NCI-H69 (cell line): ENCODE results near the gene FAM228B.
A peak's percentile ranks its signal among the peaks of the same experiment; 100 is the strongest.
"Not testable (repeated sequence)": the region's sequence is repeated elsewhere in the genome, so short reads cannot be mapped to it uniquely, and the experiment has no call there.

Source experiments
- DNase-seq: peaks from one replicate; lab custom pipeline; 2025; lab: John Stamatoyannopoulos, UW

The FAM228B gene

DNA sequence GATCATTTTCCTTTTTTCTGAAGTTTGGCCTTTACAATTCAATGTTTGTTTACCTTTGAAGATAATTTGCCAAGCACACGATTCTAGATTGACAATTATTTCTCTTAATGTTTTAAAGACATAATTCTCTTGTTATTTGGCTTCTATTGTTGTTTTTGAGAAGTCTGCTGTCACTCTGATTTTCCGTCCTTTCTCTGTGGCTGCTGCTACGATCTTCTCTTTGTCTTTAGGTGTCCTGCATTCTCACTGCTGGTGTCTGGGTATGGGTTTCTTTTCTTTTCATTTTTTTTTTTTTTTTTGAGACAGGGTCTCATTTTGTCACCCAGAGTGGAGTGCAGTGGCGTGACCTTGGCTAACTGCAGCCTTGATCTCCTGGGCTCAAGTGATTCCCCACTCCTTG, 36.4 kb downstream of the FAM228B start:
- no peak for DNase-seq

DNA sequence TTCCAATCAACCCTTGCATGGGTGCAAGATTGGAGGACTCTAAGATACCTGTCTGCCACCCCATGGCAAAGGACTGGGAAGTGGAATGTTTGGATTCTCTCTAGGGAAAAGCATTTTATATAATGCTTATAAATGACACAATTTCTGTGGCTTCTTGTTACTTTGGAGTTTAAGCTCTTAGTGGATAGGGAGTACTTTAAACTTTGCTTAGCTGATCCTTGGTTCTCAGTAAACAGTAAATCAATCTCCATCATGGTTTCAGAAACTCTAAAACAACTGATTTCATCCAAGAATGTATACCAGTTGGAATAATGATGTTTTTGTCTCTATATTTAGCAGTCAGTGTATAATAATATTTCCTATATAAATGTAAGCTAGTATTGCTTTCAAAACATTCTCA, 37.5 kb downstream of the FAM228B start:
- DNase-seq, result no peak

DNA sequence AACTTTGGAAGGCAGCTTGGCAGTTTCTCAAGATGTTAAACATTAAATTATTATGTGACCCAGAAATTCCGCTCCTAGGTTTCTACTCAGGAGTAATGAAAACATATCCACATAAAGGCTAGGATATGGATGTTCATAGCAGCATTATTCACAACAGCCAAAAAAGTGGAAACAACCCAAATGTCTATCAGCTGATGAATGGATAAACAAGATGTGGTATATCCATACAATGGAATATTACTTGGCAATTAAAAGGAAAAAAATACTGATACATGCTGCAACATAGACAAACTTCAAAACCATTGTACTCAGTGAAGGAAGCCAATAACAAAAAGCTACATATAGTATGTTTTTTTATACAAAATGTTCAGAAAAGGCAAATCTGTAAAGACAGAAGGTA, 39.2 kb downstream of the FAM228B start:
- no peak for DNase-seq

DNA sequence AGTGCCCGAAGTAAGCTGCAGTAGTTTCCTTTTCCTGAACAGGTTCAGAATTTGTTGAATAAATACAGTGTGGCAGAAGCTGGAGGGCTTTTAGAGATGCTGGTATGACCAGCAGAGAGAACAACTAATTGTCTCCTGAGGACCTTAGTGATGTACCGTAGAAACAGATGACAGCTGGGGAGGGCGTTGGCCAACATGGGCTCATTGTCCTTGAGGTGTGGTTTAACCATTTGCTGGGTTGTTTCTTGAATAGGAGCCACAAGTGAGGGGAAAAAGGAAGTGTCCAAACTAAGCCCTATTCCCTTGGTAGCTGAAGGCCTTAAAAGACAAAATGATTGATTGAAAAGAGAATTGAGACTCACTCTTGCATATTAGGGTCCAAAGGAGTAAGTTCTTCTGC, 39.9 kb downstream of the FAM228B start:
- peak; percentile 5 for DNase-seq

DNA sequence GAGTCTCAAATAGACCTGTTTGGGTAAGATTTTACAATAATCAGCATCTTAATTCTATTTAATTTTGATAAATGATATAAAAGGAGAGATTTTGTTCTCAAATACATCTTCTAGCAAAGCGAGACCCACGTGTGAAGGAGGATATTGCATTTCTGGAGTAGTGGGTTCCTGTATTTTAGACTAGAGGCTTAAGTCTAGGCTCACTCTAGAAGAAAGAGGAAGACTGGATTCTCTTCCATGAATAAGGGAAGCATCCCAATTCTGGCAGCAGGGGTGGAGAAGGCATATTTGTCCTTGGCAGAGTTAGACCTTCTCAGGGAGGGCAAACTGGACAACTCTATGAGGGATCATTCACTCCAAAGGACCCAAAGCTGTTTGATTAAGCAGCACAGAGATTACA, 40.3 kb downstream of the FAM228B start:
- no peak for DNase-seq

DNA sequence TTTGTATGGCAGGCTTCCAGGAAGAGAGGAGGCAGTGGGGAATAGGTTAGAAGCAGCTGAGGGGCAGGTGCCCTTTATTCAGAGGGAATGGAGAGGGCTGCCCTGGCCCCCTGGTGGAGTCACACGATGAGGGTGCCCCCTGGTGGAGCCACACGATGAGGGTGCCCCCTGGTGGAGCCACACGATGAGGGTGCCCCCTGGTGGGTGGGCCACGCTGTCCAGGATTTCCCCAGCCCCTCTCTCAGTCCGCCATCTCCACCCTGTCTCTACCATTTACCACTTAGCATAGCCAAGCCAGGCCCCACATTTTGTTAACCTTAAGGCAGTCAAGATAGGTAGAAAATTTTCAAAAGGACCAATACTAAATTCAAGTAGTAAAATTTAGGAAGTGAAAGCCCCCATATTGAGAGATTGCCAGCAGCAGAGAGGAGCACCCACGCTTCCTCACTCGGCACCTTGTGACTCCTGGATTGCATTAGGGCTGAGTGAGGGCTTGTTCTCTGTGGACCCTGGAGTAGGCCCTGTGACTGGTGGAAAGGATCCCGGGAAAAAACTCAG, 41.2 kb downstream of the FAM228B start:
- DNase-seq, result peak; percentile 20

DNA sequence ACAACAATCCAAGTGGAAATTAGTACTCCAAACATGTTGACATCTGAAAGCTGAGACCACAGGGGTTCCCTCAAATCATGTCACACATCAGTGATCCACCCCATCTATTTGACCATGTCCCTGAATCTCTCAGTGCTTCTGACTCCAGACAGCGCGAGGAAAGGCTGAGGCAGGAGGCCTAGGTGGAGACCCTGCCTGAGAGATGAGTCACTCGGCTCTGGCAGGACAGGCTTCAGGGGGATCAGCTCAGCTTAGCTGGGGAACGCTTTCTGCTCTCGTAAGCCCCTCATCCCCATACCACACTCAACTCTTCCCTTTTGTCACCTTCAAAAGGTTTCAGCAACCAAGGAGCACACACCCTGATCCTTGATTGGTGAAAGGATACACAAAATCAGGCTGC, 45.8 kb downstream of the FAM228B start:
- DNase-seq, result no peak

DNA sequence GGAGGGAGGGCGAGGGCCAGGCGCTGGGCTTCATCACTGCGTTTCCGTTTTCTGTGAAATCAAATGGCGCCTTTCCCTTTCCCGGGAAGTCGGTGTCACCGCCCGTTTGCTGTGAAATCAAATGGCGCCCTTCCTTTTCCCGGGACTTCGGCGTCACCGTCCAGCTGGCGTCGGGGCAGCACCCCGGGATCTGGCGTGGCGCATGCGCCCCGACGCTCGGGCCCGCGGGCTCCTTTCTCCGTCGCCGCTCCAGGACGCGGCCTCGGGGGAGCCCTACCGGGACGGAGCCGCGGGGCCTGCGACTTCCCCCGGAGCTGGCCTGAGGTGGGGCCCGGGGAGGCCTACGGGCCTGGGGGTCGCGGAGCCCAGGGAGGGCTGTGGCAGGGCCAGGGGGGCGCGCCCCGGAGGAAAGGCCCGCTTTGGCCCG, 51.6 kb downstream of the FAM228B start, which contains the start of gene FAM228A:
FAM228A (plus strand) TSS at position 203 of the 427 bp plus-strand sequence. CDS start 428 bp downstream, outside the sequence.
- DNase-seq, result no peak

DNA sequence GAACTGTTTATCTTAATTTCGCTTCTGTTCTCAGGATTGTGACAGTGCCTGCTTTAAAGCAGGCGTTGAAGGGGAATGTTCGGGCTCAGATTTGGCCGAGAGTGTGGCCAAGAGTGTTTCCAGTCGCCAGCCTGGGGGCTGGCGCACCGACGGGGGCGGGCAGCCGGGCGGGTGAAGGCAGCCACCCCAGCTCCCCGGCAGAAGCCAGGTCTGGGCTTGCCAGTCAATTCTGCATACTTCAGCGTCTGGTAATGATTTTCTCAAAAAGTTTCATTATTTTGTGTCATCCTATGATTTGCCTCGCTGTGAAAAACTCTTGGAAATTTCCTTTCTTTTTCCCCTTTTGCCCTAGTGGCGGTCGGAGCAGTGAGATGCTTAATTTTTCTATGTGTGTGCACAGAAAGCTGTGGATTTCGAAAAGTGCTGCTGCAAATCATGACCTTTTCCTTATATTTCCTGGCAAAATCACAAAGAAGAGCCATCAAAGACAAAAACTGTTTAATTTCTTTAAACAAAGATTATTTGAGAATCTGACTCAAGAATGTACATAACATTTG, 52.4 kb downstream of the FAM228B start:
- DNase-seq, result no peak

DNA sequence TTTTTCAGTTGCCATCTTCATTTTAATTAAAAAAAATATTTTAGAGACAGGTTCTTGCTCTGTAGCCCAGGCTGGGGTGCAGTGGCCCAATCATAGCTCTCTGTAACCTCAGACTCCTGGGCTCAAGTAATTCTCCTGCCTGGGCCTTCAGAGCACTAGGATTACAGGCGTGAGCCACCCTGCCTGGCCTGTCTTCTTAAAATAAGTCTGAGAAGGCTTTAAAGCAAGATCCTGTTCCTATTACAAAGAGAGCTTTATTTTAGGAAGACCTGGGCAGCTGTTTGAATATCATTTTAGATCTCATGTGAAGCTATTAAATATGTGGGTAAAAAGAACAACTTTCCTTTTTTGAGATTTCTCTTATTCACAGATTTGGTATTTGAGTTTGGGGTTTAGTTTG, 53.1 kb downstream of the FAM228B start:
- no peak for DNase-seq

DNA sequence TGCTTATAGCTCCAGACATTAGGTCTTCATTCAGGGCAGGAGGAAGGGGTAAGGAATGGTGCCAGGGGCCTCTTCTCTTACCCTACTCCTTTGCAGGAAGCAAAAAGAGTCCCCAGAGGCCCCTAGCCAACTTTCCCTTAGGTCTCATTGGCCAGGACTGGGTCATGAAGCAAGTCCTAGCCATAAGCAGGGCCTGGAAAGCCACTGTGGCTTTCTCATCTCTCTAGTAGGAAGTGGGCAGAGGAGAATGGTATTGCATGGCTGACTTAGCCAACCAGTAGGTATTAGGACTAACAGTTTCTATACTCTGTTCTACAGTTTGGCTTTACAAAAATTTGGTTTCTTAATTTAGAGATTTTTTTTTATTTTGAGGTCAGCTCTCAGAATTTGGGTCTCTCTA, 56.4 kb downstream of the FAM228B start:
- no peak for DNase-seq

DNA sequence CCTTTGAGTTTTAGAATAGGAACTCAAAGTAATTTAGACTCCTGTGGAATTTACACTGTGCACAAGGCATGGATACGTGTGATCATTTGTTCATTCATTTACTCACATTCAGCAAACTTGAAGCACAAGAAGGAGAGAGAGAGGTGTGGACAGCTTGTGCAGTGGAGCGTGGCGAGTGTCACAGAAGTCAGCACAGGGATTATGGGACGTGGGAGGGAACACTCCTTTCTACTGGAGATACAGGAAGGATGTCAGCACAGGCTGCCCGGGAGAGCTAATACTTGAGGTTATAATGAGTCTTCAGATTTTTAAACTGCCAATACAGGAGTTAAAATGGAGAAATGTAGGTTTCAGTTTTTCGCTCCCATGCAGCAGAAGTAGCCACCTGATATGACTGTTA, 58.6 kb downstream of the FAM228B start:
- DNase-seq, result no peak

DNA sequence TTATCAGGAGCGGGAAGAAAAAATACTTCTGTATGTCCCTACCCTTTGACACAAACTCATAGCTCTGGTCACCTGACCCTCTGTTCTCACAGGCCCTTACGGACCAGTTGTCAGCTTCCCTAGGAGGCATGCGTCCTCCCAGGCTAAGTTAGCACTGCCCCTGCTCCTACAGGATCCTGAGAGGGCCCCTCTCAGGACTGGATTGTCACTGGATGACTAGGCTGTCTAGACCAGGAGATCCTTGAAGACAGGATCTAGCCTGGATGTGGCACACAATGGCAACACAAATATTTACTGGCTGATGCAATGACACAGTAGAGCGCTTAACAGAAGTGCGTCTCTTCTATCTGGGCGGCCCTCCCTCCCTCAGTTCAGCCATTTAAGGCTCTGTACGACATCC, 59.2 kb downstream of the FAM228B start:
- DNase-seq, result no peak

DNA sequence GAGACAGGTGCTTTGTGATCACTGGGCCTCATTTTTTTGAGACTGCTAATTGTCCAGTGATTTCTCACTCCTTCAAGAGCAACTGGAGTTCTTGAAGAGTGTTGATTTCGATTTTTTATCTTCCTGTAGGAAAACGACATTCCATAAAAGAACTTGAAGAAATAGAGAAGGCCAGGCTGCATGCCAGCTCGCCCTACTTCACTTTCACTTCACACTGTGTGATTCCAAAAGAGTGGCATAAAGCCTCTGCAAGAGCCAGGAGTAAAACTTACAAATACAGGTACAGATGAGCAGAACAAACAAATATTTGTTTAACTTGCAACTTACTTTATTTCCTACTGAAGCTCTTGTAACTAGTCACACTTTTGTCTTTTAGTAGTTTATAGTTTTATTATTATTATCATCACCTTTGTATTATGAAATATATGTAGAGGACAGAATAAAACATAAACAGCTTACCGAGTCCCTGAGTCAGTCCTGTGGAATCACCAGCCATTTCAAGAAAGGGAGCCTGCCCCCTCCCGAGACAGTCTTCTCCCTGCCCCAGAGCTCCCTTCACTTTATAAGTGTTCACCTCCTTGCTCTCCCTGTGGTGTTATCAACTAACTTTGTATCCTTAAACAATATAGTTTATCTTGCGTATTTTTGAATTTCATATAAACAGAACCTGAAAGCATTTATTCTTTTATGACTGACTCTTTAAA, 60.2 kb downstream of the FAM228B start:
- no peak for DNase-seq

DNA sequence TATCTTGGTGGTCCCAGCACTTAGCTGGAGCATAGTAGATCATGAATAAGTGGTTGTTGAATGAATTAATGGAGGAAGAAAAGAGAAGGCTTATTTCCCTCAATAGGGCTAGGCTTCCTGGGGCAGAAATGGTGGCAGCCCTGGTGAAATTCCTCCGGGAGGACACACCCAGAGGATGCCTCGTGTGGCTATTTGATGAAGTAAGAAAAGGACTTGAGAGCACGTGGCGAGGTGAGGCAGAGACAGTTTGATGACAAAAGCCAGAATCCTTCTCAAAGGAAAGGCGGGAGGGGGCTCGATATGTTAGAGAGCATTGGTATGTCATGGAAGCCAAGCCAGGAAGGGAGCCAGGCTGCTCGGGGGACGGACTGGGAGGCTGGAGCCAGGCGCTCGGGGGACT, 66.3 kb downstream of the FAM228B start:
- no peak for DNase-seq

DNA sequence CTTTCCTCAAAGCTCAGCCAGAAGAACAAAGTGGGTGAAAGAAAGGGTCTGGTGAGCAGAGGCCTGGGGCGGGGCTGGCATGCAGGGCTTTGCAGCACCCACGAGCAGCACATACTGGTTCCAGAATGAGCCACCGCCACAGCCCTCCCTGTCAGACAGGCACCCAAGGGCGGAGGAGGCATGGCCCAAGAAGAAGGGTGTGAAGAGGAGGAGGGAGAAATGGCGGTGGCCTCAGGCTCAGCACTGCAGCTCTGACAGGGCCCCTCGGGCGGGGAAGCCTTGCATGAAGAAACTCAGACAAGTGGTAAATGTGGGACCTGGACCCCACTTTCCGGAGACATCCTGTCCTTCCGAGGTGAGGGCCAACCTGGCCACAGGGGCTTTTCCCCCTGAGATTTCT, 67.2 kb downstream of the FAM228B start:
- DNase-seq, result no peak

DNA sequence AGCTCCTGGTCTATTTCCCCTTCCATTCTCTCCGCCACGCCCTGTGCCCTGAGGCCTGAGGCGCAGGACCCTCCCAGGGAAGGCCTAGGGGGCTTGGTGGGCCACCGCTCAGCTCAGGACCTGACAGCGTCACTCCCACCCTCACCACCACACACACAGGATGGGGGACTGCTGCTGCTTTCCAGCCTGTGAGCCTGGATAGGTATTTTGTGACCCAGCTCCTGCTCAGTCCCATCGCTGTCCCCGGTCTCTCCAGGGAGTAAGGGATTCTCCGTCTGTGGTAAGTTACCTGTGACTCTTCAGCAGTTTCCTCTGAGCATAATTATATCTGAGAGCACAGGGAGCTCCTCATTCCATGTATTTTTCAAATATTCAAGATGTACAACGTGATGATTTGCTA, 67.9 kb downstream of the FAM228B start:
- no peak for DNase-seq

DNA sequence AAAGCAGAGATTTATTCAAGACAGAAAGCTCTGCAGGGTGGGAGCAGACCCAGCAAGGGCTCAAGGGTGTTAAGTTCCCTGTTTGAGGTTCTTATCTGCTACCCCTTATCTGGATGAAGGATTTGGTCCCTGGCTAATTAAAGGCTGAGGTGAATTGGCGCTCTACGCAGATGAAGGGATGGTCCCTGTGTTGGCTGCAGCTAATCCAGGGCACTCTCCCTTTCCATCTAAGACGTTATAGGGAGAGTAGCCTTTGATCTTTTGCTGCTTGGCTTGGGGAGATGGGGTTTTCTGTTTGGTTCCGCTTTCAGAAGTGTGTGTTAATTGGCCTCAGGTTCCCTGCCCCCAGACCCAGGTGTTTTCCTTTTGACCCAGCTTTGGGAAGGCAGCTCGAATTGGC, 68.6 kb downstream of the FAM228B start:
- no peak for DNase-seq

DNA sequence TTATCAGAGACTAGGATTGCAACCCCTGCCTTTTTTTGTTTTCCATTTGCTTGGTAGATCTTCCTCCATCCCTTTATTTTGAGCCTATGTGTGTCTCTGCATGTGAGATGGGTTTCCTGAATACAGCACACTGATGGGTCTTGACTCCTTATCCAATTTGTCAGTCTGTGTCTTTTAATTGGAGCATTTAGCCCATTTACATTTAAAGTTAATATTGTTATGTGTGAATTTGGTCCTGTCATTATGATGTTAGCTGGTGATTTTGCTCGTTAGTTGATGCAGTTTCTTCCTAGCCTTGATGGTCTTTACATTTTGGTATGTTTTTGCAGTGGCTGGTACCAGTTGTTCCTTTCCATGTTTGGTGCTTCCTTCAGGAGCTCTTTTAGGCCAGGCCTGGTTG, 73.9 kb downstream of the FAM228B start:
- not testable (repeated sequence) for DNase-seq

DNA sequence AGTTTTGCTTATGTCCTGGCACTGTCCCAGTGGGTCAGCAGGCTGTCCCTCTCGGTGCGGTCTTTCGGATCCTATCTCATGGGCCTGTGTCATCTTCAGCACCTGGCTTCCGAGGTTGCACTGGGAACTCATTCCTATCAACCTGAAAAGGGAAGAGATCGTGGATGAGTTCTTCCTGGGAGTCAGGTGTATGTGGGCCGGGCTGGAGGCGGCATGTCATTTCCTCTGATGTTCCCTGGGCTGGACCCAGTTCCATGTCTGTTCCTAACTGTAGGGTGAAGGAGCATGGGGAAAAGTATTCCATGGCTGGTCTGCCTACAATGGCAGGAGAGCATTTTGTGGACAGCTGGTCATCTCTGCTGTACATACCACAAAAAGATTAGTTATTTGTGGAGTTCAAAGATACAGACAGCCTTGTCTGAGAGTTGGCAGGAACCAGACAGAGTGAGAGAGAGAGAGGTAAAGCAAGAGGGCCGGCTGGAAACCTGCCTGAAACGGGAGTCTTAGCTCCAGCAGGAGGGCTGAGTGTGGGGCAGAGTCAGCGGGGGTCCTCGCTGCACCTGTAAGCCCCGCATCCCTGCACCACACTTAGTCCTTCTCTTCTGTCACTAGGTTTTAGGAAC, 76.8 kb downstream of the FAM228B start:
- DNase-seq, result no peak

DNA sequence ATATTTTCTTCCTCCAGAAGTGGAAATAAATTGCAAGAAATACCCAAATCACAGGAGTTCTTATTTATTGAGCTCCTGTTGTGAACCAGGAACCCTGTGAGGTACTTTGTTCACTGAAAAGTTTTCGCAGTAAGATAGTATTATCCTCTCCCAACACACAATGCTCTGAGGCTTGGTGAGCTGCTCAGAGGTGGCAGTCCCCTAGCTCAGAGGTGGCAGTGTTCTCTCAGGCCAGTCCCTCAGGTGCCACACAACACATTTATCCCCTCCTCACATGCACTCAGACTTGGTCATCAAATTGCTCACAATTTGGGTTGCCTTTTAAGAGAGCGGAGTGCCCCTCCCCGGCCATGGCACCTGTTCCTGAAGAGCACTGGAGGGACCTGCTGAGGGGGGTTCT, 77.5 kb downstream of the FAM228B start:
- DNase-seq, result no peak

DNA sequence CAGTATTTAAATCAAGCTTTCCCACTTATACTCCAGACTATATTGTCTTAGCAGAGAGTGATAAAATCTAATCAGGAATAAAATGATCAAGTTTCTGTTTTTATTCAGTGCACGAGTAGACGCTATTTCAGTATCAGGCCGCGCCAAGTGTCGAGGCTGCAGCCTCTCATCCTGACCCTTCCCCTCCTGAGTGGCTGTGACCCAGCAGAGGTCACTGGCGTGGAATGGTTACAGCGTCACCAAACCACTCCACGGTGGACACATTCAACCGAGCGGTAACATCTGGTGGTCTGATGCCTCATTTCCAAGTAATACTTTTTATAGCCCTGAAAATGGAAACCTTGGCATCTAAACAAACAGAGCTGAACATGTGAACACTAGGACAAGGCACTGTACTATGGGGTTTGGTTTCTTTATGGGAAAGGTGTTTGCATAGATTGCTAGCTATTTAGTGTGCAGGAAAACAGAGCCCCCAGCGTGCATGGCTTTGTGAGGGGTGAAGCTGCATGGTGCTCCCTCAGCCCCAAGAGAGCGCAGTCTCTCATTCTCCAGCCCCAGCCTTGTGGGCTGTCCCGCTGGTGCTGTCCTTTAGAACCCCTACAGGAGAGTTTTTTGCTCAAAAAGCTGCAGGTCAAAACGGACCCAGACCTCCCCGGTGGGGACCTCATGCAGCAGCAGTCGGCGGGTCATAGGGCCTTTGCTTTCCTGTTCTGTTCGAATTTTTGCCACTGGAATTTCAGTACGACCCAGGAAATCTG, 79.9 kb downstream of the FAM228B start:
- no peak for DNase-seq

DNA sequence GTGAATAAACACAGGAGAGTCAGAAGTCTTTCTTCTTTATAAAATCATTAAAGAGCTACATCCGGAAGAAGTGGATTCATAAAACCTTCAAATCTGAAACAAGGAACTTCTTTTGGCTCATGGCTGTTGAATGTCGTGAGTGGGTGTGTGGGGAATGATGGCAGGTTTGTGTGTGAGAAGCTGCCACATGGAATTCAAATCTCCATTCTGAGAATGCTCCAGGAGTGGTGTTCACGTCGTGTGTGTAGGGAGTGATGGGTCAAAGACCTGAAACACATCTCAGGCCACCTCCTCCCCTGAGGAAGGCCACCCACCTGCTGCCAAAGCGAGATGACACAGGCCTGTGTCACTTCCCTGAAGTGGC, 80.5 kb downstream of the FAM228B start:
- DNase-seq, result no peak
